Smooth muscle cell (in vitro differentiated cells): ENCODE results near the gene MEMO1. TPM values are rescaled to one million over a fixed set of nuclear protein-coding genes. Genes with fewer than 3 reads are reported as not detected.

ENCODE experiments used
- DNase-seq: peaks from one replicate; lab custom pipeline; 2025; ENCODE audit not compliant: unreplicated experiment; lab: John Stamatoyannopoulos, UW
- H2AFZ ChIP-seq: fragments of 200-600 bp; sonication (generic); 2 replicates; pipeline ENCODE4 v1.6.0; 2016; ENCODE audit warnings: antibody characterized with exemption, low read depth, mild to moderate bottlenecking
- H3F3A ChIP-seq: fragments of 200-600 bp; sonication (generic); 2 replicates; pipeline ENCODE4 v1.6.0; 2017; ENCODE audit warnings: antibody characterized with exemption, low read depth
- H3K27ac ChIP-seq: fragments of 200-600 bp; sonication (generic); 2 replicates; pipeline ENCODE4 v1.5.1; 2016; ENCODE audit warnings: low read depth, mild to moderate bottlenecking
- H3K27me3 ChIP-seq: fragments of 200-600 bp; sonication (generic); 2 replicates; pipeline ENCODE4 v1.6.1; 2016; ENCODE audit warnings: low read depth, mild to moderate bottlenecking
- H3K36me3 ChIP-seq: fragments of 200-600 bp; sonication (generic); 2 replicates; pipeline ENCODE4 v1.5.1; 2016; ENCODE audit warnings: low read depth
- H3K4me1 ChIP-seq: fragments of 200-600 bp; sonication (generic); 2 replicates; pipeline ENCODE4 v1.5.1; 2016; ENCODE audit warnings: low read depth
- H3K4me2 ChIP-seq: fragments of 200-600 bp; sonication (generic); 2 replicates; pipeline ENCODE4 v1.6.0; 2016; ENCODE audit warnings: mild to moderate bottlenecking
- H3K4me3 ChIP-seq: fragments of 200-600 bp; sonication (generic); 2 replicates; pipeline ENCODE4 v1.5.1; 2016; ENCODE audit warnings: mild to moderate bottlenecking
- H3K79me2 ChIP-seq: fragments of 200-600 bp; sonication (generic); 2 replicates; pipeline ENCODE4 v1.6.0; 2016; ENCODE audit warnings: low read depth, mild to moderate bottlenecking
- H3K9ac ChIP-seq: fragments of 200-600 bp; sonication (generic); 2 replicates; pipeline ENCODE4 v1.6.0; 2016; ENCODE audit warnings: low read depth
- H3K9me3 ChIP-seq: fragments of 200-600 bp; sonication (generic); replicated peaks from 2 replicates; pipeline ENCODE4 v1.5.1; 2016; ENCODE audit warnings: low read depth
- H4K20me1 ChIP-seq: fragments of 200-600 bp; sonication (generic); 2 replicates; pipeline ENCODE4 v1.6.0; 2016; ENCODE audit warnings: low read depth
- WGBS: methylation state at CpG from one replicate; pipeline ENCODE4 v1.1.7; 2016; ENCODE audit warnings: low lambda C conversion rate; 5-methylcytosine and 5-hydroxymethylcytosine counted together
- polyA plus RNA-seq: library from polyadenylated mRNA; unstranded; fragments of >200 nt; fragmentation: Nextera tagmentation; extraction: Ambion mirVana; gene quantifications from 2 replicates; pipeline ENCODE4 v1.2.1, GENCODE V29; 2016
- total RNA-seq: library from RNA; depleted of rRNA; stranded (reverse); fragments of >200 nt; gene quantifications from 2 replicates; pipeline ENCODE4 v1.2.3, GENCODE V29; 2014
- TF ChIP-seq, protein P1 (sequence below): fragments of 200-600 bp; sonication (generic); IDR thresholded peaks from 2 replicates; pipeline ENCODE4 v1.5.1; 2017; ENCODE audit warnings: borderline replicate concordance, mild to moderate bottlenecking, antibody characterized with exemption; ENCODE audit not compliant: insufficient read depth, poor library complexity, severe bottlenecking

Gene MEMO1
- total and polyA plus RNA-seq, 2 experiments from 2014 or later = 32.2 to 33.4 TPM

DNA sequence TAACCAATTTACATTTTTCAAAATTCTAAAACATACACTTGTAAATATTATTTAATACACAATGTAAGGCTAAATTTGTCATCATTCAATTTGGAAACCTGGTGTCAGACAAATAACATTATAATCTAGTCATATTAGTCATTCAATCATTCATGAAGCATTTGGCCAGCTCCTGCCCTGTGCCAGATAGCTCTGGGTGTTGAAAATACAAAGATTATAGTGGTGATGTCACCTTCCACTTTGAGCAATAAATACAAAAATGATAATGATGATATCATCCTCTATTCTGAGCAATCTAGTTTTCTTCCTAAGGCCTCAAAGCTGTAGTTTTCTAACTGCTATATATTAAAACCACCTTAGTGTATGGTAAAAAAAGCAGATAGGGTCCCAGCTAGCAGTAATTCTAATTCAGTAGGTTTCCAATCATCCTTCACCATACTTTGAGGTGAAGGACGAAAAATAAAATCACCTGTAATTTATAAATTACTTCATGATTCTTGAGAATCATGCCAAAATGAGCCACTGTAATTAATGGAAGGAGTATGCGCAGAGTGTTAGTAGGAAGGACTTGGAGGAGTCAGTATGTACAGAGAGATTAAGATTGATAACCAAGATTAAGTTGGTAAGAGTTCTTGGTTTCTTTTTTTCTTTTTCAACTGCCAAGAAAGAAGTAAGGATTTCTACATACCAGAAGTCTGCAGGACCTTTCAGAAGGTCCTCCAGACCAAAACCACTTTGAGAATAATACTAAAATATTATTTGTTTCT, 23.2 kb downstream of the MEMO1 start:
- H3K4me3 ChIP-seq = no peak overlapping the region
- DNase-seq = no peak
- H3K9me3 ChIP-seq = no peaks in the 10 kb centered on the region
- TF ChIP-seq, protein P1, sequence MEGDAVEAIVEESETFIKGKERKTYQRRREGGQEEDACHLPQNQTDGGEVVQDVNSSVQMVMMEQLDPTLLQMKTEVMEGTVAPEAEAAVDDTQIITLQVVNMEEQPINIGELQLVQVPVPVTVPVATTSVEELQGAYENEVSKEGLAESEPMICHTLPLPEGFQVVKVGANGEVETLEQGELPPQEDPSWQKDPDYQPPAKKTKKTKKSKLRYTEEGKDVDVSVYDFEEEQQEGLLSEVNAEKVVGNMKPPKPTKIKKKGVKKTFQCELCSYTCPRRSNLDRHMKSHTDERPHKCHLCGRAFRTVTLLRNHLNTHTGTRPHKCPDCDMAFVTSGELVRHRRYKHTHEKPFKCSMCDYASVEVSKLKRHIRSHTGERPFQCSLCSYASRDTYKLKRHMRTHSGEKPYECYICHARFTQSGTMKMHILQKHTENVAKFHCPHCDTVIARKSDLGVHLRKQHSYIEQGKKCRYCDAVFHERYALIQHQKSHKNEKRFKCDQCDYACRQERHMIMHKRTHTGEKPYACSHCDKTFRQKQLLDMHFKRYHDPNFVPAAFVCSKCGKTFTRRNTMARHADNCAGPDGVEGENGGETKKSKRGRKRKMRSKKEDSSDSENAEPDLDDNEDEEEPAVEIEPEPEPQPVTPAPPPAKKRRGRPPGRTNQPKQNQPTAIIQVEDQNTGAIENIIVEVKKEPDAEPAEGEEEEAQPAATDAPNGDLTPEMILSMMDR = no peak
- peaks cover 100% of the 10 kb centered on the region for H3K79me2 ChIP-seq
- H3K36me3 ChIP-seq = no peaks in the 10 kb centered on the region
- H3K27ac ChIP-seq = peak overlapping the region; percentile 49
- WGBS = 100% methylated on average over 2 of the region's 2 CpGs
- no peaks in the 10 kb centered on the region for H3F3A ChIP-seq
- no peak overlapping the region for H3K9ac ChIP-seq
- no peak overlapping the region for H2AFZ ChIP-seq
- peaks cover 91% of the 10 kb centered on the region for H4K20me1 ChIP-seq
- no peaks in the 10 kb centered on the region for H3K4me1 ChIP-seq
- no peak overlapping the region for H3K4me2 ChIP-seq
- H3K27me3 ChIP-seq = no peaks in the 10 kb centered on the region

DNA sequence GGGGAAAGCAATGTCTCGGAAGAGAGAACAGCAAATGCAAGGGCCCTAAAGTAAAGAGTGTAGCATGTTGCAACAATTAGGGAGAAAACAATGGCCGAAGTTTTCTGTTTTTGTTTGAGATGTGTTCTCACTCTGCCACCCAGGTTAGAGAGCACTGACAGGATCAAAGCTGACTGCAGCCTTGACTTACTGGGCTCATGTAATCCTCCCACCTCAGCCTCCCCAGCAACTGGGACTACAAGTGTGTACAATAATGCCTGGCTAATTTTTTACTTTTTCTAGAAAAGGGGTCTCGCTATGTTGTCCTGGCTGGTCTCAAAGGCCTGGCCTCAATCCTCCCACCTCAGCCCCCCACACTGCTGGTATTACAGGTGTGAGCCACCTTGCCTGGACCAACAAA, 23.9 kb downstream of the MEMO1 start:
- TF ChIP-seq, protein P1 = no peak
- H3K4me3 ChIP-seq = no peak overlapping the region
- peaks cover 89% of the 10 kb centered on the region for H4K20me1 ChIP-seq
- H3K27ac ChIP-seq = peak overlapping the region; percentile 44
- H3K27me3 ChIP-seq = no peaks in the 10 kb centered on the region
- H3K4me1 ChIP-seq = no peaks in the 10 kb centered on the region
- H3K36me3 ChIP-seq = no peaks in the 10 kb centered on the region
- no peak overlapping the region for H3K4me2 ChIP-seq
- H3K79me2 ChIP-seq = peaks cover 100% of the 10 kb centered on the region
- no peaks in the 10 kb centered on the region for H3K9me3 ChIP-seq
- no peak for DNase-seq
- no peaks in the 10 kb centered on the region for H3F3A ChIP-seq
- H3K9ac ChIP-seq = no peak overlapping the region
- H2AFZ ChIP-seq = no peak overlapping the region
- WGBS = 90% methylated on average over 3 of the region's 3 CpGs

DNA sequence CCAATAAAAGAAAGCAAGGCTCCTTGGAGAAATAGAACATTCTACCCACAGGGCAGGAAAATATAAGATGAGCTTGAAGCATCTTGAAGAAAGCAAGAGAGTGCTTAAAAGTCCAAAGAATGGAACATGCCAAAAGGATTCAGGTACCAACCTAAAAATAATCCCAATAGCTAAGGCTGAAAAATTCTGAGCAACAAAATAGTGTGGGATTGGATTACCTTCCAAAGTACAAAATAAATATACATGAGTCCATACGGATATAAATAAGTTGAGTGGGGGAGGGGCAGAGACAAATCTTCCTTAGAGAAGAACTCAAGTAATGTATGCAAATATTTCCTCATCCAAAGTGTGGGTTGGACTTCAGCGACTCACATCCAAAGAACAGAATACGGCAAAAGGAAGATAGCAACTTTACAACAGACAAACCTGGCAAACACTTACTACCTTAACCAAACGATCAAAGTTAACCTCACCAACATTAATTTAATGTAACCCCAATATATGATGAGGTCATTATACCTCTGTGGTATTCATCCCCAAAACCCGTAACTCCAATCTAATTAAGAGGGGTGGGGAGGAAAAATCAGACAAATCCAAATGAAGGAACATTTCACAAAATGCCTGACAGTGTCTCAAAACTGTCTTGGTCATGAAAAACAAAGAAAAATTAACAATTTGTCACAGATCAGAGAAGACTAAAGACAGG, 26.9 kb downstream of the MEMO1 start:
- no peak overlapping the region for H2AFZ ChIP-seq
- peaks cover 4% of the 10 kb centered on the region for H3K4me1 ChIP-seq
- no peaks in the 10 kb centered on the region for H3K36me3 ChIP-seq
- WGBS = 94% methylated on average over 5 of the region's 5 CpGs
- TF ChIP-seq, protein P1 = no peak
- peaks cover 90% of the 10 kb centered on the region for H4K20me1 ChIP-seq
- H3K27ac ChIP-seq = no peak overlapping the region
- no peak overlapping the region for H3K9ac ChIP-seq
- H3K79me2 ChIP-seq = peaks cover 100% of the 10 kb centered on the region
- no peak overlapping the region for H3K4me3 ChIP-seq
- no peaks in the 10 kb centered on the region for H3F3A ChIP-seq
- no peak for DNase-seq
- no peaks in the 10 kb centered on the region for H3K27me3 ChIP-seq
- H3K4me2 ChIP-seq = no peak overlapping the region
- H3K9me3 ChIP-seq = no peaks in the 10 kb centered on the region
